CD4-positive, alpha-beta T cell treated with Interferon gamma for 1 hour (primary cell): ENCODE data around the gene CXCL16.

Source experiments
- DNase-seq: peaks from one replicate; pipeline ENCODE4 v3.0.0-alpha.2; 2020

CXCL16 gene, protein sequence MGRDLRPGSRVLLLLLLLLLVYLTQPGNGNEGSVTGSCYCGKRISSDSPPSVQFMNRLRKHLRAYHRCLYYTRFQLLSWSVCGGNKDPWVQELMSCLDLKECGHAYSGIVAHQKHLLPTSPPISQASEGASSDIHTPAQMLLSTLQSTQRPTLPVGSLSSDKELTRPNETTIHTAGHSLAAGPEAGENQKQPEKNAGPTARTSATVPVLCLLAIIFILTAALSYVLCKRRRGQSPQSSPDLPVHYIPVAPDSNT

DNA sequence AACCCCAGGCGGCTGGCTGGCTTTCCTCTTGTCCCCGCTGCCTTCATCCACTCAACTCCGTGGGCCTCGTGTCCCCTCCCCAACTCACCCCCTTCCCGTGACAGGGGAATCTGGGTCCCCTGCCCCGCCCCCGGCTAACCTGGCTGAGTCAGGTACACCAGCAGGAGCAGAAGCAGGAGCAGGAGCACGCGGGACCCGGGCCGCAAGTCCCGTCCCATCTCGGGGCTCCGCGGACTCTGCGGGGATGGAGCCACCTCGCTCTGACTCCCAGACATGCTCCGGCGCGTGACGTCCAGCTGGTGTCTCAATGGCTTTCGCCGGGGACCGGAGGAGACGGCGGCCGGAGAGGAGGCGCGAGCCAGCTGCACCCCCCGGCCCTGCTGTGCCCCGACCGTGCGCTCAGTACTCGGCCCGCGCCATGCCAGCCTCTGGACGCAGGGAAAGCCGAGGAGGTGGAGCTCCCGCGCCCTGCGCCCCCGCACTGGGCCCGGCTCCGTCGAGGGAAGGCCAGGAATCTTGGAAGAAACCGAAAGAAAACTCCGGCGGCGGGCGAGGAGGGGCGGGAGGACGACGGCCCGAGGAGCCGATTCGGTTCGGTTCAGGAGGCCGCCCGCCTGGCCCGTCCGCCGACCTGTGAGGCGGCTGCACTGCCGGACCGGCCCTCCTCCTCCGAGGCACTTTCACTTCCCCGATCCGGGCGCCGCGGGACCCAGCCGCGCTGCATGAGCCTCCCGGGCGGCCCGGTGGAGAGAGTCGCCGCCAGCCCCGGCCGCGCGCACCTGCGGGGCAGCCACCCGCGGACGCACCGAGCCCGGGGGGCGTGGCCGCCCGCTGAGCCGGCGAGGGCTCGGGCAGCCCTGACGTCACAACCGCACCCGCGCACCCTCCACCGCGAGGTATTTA is at the start of gene CXCL16, which contains the start of gene ZMYND15:
Gene CXCL16 (minus strand): TSS at position 807 of the 903 bp plus-strand sequence. CDS start 589 bp downstream, at position 218.
Gene ZMYND15 (plus strand): TSS at position 712 of the 903 bp plus-strand sequence. CDS start 716 bp downstream, outside the sequence.
- DNase-seq = peak; percentile 77

DNA sequence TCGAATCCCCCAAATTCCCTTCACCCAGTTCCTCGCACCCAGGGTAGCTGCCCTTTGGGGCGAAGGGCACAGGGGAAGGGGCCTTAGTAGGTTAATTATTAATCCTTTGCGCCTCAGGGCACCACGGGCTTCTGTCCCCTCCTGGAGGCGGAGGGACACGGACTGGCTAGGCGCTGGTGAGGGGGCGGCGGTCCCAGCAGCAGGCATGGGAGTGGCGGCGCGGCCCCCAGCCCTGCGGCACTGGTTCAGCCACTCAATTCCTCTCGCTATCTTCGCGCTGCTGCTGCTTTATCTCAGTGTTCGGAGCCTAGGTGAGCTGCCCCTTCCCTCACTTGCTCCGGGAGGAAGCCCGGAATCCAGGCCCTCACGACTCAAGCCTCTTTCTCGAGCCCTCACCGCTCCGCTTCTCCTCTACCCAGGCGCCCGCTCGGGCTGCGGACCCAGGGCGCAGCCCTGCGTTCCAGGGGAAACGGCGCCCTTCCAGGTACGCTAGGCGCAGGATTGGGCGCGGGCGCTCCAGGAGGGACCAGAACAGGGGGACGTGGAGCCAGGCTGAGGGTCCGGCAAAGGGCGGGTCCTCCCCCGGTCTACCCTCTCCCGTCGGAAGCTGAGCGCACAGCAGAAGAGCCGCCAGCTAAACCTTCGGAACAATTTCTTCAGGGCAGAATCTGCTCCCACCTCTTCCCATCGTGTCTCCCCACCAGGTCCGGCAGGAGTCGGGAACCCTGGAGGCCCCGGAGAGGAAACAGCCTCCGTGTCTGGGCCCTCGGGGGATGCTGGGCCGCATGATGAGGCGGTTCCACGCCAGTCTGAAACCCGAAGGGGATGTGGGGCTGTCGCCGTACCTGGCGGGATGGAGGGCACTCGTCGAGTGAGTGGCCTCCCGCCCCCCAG is 49.3 kb upstream of the CXCL16 start, which contains the start of gene GLTPD2:
Gene GLTPD2 (plus strand): TSS at position 158 of the 894 bp plus-strand sequence. CDS start 48 bp downstream, at position 206.
- DNase-seq = no peak

DNA sequence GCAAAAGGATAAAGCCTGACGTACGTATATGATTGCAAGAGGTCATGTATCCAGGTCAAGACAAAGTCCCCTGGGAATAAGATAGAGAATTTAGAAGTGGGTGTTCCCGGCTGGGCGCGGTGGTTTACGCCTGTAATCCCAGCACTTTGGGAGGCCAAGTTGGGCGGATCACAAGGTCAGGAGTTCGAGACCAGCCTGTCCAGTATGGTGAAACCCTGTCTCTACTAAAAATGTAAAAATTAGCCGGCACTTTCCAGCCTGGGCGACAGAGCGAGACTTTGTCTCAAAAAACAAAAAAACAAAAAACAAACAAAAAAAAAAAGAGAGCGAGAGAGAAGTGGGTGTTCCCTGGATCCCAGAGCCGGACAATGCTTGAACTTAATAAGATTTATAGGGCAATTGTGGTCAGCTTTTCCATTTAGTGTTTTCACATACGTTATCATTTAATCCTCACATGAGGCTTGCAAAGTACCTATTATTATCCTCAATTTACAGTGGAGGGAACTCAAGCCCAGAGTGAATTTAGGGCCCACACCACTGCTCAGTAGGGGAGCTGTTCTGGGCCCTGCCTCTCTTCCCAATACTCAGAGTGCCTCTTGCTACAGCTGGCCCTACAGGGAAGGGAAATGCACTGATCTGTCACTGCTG is 48.6 kb upstream of the CXCL16 start:
- DNase-seq = no peak

DNA sequence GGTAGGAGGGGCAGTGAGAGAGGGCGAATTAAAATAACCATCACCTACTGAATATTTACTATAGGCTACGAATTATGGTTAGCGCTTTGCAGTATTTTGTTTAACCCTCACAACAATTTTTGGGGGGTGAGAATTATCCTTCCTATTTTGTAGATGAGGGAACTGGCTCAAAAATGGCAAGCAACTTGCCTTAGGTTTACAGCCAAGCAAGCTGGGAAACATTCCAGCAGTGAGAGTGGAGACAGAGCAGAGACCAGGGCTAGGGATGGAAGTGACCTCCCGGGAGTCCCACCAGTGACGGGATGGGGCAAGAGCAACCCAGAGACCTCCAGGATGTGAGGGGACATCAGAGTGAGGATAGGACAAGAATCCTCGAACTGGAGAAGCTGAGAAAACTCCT is 46.8 kb upstream of the CXCL16 start:
- DNase-seq = no peak

DNA sequence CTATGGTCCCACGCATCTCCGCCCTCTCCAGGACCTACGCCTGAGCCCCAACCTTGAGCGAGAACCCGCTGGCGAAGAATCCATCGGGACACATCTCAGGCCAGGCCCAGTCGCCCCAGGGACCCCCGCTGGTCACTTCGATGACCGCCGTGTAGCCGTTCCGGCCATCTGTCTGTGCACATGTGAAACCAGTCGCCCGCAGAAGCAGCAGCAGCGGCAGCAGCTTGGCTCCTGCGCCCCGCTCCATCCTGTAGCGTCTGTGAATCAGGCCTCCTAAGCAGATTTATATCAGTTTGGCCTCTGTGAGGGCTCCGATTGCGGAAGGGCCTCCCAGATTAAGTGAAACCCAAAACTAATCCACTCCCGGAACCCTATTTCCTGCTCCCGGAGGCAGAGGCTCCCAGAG is 46.4 kb upstream of the CXCL16 start, which contains the start of gene VMO1:
Gene VMO1 (minus strand): TSS at position 259 of the 406 bp plus-strand sequence. CDS start 12 bp downstream, at position 247.
- DNase-seq = no peak

DNA sequence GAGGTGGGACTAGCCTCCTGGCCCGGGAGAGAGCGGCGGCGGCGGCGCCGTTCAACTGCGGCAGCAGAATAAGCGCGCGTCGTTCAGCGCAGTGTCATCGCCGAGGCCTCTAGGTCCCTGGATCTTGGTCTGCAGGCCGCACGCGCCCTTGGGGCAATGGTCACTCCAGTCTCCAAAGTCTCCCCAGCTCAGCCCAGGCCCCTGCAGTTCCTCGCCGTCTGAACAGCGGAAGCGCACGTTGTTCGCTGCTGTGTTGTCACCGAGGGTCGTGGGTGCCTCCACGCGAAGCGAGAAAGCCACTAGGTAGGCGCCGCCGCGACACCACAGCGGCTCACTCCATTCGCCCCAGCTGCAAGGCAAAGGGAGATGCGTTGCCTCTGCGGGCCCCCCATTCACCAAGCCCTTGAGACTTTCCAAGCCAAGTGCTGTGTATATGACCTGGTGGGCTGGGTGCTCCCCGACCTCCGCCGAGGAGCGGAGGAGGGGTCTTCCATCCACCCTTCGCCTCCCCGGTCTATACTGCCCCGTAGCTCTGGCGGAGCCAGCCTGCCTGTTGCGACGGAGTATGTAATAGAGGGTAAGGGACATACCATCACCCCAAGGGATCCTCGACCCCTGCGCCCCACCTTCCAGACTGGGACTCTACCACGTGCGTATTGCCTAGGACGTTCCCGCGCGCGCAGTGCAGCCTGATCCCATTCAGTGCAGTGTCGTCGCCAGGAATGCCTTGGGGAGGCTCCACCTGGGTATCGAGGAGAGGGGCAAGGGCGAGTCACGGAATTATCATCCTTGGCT is 45.8 kb upstream of the CXCL16 start:
- DNase-seq = no peak

DNA sequence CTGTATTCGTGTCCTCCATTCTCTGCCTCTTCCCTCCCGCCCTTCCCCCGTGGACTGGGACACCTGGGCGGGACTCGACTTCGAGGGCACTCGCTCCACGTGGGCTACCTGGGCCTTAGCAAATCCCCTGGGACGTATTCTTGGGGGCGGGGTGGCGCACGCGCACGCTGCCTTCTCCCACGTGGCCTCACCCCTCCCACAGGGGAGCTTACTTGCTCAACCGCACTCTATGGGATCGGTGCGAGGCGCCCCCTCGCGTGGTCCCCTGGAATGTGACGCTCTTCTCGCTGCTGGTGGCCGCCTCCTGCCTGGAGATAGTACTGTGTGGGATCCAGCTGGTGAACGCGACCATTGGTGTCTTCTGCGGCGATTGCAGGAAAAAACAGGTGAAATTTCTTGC is 42.9 kb upstream of the CXCL16 start:
- DNase-seq = peak; percentile 24

DNA sequence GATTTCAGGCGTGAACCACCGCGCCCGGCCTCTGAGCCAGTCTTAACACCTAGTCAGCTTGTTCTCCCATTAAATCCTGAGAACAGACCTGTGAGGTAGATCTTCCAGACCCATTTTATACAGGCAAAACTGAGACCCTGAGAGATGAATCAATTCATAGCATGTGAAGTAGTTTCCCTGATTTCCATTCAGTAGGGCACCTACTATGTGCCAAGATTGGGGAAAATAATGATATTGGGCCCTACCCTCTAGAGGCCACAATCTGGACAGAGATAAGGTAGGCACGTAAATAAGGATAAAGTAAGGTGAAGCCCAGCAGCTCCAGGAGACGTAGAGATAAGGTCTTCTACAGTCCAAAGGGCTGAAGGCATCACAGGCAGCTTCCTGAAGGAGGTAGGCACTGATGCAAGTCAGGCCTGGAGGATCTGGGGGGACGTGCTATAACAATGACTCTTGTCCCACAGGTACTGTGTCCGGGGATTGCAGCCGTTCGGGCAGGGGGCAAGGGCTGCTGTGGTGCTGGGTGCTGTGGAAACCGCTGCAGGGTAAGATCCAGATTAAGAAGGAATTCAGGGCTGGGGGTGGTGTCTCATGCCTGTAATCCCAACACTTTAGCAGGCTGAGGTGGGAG is 40.7 kb upstream of the CXCL16 start:
- no peak for DNase-seq

DNA sequence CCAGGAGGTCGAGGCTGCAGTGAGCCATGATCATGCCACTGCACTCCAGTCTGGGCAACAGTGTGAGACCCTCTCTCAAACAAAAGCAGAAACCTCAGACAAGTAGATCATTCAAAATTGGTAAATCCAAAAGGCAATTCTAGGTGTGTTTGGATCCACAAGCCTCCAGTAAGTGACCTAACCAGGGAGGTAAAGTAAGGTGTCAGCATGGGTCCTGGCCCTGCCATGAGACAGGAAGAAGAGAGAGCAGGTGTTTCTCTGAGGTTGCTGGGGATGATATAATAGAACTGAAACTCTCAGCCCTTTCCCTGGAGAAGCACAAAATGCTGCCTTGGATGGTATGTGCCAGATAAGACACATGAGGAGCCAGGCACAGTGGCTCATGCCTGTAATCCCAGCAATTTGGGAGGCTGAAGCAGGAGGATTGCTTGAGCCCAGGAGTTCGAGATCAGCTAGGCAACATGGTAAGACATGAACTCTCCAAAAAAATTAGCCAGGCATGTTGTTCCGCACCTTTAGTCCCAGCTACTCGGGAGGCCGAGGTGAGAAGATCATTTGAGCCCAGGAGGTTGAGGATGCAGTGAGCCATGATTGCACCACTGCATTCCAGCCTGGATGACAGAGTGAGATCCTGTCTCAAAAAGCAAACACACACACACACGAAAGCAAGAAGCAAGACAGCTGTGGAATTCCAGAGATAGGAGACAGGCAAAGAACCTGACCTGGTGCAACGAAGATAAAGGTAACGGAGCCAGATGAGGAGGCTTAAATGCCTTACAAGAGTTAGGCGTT is 38.4 kb upstream of the CXCL16 start:
- DNase-seq = no peak

DNA sequence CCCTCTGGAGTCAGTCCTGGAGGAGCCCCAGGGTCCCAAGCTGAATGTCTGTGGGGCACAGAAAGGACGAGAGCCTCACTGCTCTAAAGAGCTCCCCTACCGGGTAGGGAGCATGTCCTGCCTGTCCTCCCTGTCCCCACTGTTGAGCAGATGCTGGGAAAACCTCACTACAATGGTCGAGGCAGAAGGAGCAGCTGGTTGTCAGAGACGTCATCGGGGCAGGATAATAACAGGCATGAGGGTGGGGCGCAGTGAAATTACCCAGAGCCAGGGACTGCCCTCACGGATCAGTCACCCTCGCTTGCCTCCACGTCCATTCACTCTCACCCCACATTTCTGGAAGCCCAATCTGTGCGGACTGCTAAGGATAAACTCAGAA is 32.5 kb upstream of the CXCL16 start:
- DNase-seq = no peak

DNA sequence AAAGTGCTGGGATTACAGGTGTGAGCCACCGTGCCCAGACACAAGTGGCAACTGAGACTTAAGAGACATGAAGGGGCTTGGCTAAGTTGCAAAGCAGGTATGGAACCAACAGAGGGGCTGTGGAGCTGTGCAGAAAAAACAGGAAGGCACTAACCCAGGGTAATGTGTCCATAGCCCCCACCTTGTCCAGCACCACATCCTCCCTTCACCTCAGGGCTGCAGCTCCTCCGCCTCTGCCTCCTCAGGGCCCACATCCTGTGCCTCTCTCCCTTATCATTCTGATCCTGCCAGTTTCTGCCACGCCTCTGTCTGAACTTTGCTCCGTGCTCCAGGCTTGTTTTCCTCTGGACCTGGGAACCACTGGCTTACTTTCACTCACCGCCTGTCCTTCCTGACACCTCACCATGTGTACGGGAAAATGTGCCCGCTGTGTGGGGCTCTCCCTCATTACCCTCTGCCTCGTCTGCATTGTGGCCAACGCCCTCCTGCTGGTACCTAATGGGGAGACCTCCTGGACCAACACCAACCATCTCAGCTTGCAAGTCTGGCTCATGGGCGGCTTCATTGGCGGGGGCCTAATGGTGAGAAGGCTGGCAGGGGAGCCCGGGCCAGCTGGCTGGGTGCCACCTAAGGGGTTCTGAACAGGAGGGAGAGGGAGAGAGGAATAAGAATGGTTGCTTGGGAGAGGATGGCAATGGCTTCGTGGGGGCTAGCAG is 31.9 kb upstream of the CXCL16 start, which contains the start of gene TM4SF5:
Gene TM4SF5 (plus strand): TSS at position 368 of the 716 bp plus-strand sequence. CDS start 37 bp downstream, at position 405.
- no peak for DNase-seq

DNA sequence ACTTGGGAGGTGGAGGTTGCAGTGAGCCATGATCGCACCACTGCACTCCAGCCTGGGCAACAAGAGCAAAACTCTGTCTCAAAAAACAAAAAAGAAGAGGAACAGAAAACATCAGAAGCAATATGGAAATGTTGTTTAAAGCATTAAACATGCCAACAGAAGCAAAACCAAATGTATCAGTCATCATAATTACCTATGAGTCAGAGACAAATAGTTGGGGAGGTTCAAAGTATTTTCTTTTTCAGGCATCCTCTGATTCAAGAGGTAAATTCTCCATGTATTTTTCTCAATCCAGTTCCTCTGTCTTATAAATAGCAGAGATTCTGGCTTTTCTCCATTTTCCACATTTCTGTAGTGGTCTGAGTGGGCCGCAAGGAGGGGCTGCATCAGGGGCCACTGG is 29.9 kb upstream of the CXCL16 start:
- no peak for DNase-seq

DNA sequence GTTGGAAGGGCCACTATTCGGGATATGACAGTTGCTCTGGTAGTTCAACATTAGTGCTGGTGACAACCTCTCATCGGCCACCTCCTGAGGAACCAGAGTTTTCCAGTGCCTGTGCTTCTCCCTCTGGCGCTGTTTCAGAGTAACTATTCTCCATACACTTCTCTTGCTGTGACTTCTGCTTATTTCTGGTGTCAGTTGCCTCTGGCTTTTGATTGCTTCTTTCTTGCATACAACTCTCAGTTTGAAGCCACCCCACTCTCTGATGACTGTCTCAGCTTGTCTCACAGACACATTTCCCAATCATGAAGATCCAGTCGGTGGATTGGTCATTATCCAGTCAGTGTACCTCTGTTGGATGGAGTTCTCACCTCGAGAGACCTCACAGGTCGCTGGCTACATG is 28.6 kb upstream of the CXCL16 start:
- DNase-seq = peak; percentile 21

DNA sequence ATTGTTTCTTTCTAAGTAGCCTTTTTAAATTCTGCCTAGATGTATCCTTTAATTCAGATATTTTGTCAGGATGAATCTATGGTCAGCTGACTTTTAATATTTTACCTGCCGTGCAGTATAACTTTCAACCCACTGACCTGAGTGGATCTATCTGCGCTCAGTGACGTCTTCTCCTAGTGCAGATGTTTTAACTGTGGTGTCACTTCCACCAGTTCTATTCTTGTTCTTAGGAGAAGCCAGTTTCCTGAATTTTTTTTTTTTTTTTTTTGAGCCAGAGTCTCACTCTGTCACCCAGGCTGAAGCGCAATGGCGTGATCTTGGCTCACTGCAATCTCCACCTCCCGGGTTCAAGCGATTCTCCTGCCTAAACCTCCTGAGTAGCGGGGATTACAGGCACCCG is 27.0 kb upstream of the CXCL16 start:
- DNase-seq = no peak

DNA sequence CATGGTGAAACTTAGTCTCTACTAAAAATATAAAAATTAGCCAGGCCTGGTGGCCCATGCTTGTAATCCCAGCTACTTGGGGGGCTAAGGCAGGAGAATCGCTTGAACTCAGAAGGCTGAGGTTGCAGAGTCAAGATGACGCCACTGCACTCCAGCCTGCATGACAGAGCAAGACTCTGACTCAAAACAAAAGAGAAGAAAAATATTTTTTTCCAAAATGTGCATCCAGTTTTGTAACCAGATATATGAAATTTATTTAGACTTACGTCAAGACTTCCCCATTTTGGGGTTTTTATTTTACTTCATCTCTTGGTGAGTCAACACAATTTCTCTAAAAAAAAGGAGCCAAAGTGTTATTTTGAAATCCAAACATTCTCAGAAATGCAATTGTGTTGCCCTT is 26.5 kb upstream of the CXCL16 start:
- peak; percentile 69 for DNase-seq

DNA sequence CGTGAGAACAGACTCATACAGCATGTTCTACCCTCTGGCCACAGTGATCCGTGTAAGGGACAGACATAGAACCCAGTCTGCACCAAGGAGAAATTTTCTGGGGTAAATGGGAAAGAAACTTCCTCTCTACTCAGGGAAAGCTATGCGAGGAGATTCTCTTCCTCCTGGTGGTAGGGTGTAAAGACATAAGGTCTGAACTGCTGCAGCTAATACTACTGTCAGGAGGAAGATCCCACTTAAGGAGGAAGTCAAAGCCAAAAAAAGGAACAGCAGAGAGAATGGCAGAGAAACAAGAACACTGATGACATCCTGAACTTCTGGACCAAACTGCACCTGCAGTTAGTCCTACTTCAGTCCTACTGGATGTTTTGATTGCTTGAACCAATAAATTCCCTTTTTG is 24.9 kb upstream of the CXCL16 start:
- DNase-seq = no peak

DNA sequence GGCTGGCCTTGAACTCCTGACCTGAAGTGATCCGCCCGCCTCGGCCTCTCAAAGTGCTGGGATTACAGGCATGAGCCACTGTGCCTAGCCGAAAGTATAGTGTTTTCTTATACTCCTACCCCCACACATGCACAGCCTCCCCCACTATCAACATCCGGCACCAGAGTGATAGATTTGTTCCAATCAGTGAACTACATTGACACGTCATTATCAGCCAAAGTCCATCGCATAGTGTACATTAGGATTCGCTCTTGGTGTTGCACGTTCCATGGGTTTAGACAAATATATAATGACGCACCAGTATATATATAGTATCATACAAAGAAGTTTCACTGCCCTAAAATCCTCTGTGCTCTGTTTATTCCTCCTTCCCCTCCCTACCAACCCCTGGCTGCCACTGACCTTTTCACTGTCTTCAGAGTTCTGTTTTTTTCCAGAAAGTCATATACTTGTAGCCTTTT is 20.1 kb upstream of the CXCL16 start:
- DNase-seq = no peak

DNA sequence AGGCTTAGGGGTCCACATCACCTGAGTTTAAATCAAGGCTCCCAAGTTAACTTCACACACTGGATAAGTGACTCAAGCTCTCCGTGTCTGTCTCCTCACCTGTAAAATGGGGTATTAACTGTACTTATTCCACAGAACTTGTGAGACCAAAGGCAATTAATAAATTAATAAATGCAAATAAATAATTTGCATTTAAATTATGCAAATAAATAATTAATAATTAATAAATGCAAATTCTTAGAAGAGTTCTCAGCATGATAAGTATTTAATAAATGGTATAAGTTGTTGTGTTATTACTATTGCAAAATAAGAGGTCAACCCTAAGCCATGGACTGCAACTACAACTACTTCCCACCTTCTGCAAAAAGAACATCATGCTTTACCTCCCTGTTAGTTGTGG is 13.7 kb upstream of the CXCL16 start:
- DNase-seq = no peak

DNA sequence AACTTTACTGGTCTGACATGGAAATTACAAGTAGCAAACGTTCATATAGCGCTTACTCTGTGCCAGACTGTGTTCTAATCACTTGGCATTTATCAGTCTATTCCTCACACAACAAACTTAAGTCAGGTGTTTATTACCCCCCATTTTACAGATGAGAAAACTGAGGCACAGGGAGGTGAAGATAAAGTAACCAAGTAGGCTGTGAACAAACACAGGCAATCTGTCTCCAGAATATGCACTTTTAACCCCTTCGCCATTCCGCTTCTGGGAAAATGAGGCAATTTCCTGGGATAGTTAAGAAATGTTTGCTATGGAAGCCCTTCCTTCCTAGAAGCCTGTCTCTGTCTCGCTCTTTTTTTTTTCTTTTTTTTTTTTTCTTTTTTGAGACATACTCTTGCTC is 12.2 kb upstream of the CXCL16 start:
- DNase-seq = no peak
